ENCODE results near the gene RANBP17.

DNA sequence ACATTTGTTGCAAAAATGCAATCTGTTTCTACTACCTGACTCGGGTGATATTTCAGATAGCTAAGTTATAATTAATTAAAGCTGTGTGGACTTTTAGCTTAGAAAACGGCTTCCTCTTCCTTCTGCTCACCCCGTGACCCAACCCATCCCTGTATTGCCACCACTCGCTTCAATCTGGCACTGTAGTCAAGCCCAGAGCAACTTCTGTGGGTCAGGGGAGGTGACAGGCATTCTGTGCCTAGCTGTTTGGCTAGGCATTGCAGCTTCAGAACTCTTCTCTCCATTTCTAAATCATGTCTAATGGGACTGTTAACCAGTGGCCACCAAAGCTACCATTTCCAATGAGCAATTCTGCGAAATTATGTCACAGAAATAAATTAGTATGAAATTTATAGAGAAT lies 267.5 kb downstream of the RANBP17 start:
- TF ChIP-seq ARNTL (CRISPR knock-in tag; IDR thresholded peaks at IDR 0.05; ENCODE audit: borderline replicate concordance, low read depth) (no peak), ZNF70 (CRISPR knock-in tag; IDR thresholded peaks at IDR 0.05) (no peak), ZNF8 (CRISPR knock-in tag; IDR thresholded peaks at IDR 0.05) (no peak), ZFP3 (CRISPR knock-in tag; IDR thresholded peaks at IDR 0.05) (no peak)

Measured in SK-N-SH treated with all-trans-retinoic acid at 6 μM for 48 hours (cell line).